ENCODE measurements around the gene CHRNG.

The CHRNG gene, protein sequence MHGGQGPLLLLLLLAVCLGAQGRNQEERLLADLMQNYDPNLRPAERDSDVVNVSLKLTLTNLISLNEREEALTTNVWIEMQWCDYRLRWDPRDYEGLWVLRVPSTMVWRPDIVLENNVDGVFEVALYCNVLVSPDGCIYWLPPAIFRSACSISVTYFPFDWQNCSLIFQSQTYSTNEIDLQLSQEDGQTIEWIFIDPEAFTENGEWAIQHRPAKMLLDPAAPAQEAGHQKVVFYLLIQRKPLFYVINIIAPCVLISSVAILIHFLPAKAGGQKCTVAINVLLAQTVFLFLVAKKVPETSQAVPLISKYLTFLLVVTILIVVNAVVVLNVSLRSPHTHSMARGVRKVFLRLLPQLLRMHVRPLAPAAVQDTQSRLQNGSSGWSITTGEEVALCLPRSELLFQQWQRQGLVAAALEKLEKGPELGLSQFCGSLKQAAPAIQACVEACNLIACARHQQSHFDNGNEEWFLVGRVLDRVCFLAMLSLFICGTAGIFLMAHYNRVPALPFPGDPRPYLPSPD

DNA sequence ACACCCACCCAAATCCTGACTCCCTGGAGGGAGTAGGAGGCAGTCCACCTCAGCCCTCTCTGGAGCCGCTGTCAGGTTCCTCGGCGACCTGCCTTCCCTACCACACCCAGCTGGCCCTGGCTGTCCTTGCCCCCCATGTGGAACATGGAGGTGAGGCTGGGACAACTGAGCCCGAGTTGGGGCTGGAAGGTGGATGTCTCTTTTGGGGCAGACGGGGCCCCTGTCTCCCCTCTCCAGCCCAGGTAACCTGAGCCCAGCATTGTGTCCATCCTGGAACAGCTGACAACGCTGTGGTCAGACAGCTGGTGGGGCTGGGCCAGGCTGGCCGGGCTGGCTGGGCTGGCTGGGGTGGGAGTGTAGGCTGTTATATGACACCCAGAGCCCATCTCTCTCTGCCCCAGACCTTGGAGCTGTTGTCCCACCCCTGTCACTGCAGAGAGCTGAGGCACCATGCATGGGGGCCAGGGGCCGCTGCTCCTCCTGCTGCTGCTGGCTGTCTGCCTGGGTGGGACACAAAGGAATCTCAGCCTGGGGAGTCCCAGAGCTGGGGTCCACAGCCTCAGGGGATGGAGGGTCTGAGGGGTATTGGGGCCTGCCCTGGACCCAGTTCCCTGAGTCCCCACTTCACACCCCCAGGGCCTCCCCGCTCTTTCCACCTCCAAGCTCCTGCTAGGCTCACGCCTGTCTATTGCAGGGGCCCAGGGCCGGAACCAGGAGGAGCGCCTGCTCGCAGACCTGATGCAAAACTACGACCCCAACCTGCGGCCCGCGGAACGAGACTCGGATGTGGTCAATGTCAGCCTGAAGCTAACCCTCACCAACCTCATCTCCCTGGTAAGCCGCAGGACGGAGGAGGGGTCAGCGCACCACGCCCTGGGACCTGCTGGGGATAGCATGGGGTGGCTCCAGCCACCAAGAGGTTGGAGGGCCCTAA is at the start of gene CHRNG:
Gene CHRNG, plus strand, starts transcription at position 395 of the 934 bp plus-strand sequence. Its CDS starts 56 bp downstream, at position 451.
- DNase-seq = no peak

DNA sequence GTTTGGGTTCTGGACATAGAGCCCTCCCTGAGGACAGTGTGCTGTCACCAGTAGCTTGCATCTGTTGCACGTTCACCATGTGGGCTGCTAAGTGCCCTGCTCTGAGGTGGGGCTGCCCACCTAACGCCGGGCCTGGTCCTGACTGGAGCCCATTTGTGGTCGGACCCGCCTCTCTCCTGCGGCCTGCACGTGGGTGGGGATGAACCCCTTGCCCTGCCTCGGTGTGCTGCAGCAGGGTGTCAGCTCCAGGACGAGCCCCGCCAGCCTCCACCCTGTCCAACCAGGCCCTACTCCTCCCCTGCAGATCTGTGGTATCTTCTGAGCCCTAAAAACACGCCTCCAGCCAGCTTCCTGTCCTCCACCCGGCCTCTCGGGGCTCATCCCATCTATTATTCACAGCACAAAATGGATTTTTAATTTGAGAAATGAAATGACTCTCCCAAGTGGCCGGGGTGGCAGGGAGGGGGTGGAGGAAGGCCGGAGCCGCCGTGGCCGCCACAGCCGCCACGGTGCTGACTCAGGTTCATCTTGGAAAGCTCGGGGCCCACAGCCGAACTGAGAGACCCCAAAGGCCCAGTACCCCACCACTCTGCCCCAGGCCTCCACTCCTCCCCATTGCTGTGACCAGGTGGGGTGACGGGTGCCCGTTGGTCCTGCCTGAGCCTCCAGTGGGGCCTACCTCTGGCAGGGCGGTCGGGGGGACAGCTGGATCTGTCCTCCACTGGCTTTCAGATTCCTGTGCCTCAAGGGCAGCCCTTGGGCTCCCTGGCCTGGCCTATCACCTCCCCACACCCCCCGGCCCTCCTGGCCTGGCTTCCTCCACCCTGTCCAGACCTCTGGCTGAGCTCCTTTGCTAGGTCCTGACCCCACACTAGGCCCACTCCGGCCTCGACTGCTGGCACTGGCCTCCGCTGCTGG is 49.0 kb upstream of the CHRNG start:
- no peak for DNase-seq

DNA sequence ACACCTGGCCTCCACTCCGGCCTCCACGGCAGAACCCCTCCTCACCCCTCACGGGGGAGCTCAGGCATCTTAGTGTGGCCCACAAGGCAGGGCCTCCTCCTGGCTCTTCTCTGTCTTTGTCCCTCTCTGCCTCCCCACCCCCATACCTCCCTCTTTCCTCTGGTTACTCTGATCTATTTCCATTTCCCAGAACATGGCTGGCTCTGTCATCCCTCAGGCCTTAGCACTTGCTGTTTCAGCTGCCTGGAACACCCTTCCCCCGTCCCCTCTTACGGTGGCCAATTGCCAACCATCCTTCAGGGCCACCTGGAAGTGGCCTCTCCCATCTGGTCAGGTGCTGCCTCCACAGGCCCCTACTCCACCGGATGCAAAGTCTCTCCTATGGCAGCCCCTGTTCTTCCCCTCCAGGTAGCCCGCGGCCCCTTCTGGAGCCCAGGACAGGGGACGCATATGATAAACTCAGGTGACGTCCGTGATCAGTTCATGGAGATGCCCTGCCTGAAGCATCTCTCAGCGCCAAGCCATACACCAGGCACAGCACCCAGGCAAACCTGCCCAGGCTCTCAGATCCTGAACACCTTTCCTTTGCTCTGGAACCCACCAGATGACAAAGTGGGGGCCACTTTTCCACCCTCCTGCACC is 48.2 kb upstream of the CHRNG start:
- no peak for DNase-seq

DNA sequence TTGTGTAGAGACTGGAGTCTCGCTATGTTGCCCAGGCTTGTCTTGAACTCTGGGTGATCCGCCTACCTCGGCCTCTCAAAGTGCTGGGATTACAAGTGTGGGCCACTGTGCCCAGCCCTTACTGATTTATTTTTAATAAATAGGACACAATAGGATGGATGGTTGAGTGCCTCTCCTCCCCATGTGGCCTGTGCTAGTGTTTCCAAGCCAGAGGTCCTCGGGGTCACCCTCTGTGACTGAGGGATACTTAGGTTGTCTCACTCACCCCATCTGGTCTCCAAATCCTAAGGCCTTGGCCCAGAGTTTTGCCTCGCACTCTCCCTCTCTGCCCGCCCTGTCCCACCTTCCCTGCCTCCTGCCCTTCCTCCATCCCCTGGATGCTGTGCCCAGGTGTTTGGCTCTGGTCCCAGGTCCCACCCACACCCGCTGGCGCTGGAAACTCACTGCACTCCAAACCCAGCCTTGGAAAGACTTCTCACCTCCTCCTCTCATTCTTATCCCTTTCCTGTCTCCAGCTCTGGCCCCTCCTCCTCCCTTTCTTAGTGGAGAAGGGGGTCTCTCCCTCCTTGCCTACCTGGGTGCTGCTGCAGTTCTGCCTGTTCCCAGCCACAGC is 47.1 kb upstream of the CHRNG start:
- DNase-seq = no peak

DNA sequence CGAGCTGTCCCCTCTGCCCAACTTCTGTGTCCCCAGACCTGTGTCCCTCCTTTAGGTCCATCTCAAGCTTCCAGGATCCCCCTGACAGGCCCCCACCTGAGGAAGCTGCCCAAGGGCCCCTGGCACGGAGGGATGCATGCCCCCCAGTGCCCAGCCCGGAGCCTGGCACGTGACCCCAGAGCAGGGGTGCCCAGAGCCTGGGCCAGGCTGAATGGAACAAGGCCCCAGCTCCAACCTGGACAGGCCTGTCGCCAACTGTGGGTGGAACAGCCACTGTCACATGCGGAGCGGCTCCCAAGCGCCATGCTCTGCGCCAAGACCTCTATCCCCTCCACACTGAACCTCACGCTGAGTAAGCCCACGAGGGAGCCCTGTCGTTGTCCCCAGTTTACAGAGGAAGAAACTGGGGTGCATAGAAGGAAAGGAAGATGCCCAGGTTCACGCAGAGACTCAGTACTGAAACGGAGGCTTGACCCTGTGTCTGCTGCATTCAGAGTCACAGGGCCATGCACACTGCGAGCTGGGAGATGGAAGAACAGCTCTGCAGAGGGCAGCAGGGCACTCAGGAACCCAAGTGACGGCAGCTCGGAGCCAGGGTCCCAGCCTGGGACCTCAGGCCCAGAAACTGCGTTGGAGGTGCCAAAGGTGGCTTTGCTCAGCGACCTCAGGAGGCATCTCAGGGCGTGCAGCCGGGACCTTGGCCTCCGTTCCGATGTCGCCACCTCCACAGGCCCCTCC is 46.4 kb upstream of the CHRNG start:
- no peak for DNase-seq

DNA sequence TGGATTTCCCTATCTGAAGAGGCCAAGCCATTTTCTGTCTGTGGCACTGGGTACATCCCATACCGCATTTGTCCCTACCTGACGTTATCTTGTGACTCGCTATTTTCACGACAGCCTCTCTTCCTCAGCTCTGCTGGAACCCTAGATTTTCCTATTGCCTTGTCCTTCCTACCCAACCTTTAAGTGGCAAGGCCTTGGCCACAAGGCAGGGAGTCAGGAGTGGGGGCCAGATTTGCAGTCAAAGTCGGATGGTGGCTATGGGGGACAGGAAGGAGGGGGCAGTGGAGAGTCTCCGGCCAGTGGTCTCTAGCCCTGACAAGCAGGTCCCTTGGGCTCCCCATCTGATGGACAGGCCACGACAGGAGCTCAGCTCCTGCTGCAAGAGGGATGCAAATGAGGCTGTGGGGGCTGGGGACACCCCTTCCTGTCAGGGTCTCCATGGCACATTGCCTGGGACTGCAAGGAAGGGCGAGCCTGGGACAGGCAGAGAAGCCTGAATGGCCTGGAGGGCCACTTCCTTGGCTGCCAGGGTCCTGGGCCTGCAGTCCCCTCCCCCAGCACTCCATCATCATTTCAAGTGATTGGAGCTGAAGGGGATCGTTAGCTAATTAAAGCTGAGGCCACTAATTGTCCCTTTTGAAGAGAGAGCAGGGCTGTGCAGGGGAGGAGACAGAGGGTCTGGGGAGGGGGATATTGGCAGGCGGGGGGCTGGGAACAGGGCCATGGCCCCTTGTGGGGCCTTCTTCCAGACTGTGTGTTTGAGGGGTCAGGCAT is 45.6 kb upstream of the CHRNG start:
- DNase-seq = no peak

DNA sequence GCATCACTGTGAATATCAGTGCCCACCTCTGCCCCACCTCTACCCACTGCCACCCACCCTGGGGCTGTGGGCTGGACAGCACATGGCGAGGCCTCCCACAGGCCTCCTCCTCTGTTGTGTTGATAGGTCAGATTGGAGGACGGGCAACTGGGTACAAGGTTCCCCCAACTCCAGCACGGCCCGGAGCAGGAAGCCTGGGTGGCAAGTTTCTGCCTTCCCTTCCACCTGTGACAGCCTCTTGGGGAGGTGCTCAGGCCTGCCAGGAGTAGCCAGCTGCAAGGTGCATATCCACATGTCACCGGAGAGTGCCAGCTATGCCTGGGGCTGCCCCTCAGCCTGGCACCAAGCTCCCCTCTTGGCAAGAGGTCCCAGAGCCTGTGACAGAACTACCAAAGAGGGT is 45.0 kb upstream of the CHRNG start:
- no peak for DNase-seq

DNA sequence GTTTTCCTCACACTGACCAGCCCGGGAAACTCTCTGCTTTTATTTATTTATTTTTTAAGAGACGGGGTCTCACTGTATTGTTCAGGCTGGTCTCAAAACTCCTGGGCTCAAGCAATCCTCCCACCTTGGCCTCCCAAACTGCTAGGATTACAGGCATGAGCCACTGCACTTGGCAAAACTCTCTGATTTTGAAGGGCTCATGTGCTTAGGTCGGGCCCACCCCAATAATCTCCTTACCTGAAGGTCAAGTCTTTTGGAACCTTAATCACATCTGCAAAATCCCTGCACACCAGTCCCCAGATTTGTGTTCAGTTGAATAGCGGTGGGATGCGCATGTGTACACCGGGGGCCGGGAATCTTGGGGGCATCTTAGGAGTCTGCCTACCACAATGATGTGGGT is 44.2 kb upstream of the CHRNG start:
- DNase-seq = no peak

DNA sequence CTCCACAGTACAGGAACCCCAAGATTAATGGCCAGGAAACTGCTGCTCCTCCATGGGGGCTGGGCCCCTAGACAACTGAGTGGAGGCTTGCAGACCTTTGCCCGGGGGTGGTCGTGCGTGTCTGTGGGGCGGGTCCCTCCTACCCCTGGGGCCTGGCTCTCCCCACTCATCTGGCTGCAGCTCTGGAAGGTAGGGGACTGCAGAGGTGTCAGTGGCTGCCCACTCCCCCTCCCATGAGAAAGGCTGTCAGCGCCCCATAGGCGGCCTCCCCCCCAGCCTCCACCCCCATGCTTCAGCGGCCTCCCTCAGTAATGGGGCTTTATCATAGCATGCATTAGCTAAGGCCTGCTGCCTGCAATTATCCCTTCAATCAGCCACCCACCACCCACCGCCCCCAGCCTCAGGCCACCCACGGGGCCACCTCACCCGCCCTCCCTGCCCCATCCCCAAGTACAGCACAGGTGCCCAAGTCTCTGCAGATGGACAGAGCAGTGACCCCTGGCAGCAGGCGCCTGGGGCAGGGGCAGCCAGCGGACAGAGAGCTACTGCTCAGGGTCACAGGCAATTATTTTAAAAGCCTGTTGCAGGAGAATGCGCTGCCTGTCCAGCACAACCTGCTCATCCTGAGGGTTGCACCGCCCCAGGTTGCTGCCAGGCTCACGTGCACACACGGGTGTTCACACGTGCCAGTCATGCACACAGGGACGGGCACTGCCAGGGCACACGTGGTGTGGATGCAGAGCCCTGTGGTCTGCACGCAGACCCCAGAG is 42.8 kb upstream of the CHRNG start:
- DNase-seq = no peak

DNA sequence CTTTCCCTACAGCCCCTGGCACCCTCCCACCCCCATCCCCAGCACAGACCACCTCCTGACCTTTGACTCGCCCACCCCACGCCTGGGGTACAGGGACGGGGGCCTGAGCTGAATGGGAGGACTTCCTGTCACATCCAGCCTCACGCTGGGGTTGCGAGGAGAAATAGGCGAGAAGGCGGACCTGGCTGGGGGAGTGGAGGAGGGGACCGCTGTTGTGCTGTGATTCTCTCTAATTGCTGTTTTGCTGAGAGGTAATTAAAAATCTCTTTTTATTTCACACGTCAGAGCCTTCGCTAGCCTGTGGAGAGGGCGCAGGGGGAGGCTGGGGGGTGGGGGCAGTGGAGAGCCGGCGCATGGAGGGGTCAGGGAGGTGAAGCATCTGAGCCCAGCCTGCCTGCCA is 42.1 kb upstream of the CHRNG start:
- DNase-seq = no peak

DNA sequence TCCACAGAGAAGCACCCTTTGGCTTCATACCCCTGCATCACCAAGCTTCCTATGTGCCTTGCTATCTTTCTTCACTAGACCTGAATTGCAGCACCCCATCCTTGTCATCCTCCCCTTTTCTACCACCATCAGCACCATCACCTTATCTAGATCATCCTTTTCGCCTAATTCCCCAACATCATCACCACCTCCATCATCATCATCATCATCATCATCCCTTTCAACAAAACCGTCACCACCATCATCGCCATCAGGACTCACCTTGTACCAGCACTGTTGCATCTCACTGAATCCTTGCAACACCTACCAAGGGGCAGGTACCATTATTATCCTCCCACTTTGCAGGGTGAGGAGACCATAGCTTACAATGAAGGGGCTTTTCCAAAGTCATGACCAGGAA is 41.0 kb upstream of the CHRNG start:
- no peak for DNase-seq

DNA sequence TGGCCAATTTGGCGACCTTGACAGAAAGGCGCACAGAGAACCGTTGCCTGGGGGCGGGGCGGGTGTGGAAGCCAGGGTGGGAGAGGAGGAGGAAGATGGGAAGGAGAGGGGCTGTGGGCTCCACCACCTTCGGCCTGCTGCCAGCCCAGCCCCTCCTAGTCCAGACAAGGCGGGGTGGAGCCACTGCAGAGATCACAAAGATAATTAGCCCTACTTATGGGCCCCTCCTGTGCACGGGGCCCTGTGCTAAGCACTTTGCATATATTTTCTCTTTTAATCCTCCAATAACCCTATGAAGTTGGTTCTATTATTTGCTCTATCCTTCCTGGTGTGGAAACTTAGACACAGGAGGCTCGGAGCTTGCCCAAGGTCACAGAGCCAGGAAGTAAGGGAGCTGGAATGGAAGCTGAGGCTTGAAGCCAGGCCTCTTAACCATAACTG is 38.1 kb upstream of the CHRNG start:
- DNase-seq = peak; percentile 6

DNA sequence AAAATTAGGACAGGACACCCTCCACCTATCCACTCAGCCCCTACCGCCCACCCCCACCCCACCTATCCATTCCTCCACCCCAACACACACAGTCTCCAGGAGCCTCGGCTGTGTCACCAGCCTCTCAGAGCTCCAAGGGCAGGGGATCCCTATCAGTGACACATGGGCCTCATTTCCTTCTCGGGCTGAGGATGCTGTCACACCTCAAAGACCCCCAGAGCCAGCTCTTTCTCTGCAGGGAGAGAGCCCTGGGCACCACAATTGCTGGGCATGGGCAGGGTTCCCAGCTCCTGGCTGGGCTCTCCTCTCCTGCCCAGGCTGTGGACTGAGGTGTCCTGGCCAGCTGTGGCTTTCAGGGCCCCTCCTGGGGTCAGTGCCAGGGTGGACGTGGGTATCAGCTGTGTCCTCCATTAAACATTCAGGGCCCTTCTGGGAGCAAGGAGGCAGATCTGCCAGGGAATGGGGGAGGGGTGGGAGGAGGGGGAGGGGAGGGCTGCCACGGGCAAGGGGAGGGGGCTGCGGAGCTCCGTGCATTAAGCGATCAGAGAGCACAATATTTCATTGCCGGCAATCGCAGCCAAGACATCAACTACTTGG is 37.6 kb upstream of the CHRNG start:
- DNase-seq = no peak

DNA sequence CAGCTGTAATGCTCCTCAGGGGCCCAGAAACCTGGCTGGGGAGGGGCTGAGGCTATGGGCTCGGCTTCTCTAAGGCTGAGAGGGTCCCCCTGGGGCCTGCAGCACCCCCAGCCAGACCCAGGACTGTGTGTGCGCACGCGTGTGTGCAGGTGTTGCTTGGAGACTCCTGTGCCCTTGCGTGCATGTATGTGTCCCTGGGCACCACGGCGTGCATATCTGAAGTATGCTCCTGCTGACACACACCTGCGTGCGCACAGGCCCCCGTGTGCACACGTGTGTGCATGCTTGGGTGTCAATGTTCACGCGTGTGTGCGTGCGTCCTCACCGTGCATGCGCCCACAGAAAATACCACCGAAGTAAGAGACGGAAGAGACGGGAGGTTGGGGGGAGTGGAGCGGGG is 37.0 kb upstream of the CHRNG start:
- DNase-seq = no peak

DNA sequence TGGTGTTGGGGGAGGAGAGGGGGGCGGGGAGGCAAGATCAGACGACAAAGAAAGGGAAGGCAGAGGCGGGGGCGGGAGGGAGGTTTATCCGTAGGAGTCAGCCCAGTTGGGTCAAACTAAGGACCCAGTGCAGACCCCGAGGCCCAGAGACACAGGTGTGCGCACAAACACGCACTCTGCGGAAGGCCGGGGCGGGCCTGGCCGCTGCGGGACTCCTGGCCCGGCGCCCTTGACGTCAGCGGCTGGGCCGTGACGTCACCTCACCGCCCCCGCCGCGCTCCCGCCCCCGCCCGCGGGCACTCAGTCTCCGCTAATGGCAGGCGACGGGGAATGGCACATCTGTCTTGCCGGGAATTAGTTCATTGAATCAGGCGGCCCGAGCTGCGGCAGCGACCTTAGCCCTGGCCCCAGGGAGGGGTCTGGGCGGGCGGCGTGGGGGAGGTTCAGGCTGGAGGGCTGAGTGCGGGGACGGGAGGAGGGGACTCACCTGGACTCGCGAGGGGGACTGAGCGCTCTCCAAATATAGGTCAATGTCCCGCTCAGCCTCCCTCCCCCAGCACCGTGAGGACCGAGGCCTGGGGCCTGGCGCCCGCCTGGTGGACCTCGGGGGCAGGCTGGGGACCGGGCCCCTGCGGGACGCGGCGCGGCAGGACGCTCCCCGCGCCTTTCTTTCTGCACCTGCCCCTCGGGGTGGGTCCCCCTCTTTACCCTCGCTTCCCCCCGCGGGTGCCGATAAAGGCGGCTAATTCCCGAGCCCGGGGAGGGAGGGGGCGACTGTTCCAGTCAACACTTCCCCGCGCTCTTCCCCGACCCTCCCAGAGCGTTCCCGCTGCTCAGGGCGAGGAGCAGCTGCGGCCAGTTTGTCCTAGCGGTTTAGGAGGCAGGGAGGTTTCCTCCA is 36.3 kb upstream of the CHRNG start:
- no peak for DNase-seq

DNA sequence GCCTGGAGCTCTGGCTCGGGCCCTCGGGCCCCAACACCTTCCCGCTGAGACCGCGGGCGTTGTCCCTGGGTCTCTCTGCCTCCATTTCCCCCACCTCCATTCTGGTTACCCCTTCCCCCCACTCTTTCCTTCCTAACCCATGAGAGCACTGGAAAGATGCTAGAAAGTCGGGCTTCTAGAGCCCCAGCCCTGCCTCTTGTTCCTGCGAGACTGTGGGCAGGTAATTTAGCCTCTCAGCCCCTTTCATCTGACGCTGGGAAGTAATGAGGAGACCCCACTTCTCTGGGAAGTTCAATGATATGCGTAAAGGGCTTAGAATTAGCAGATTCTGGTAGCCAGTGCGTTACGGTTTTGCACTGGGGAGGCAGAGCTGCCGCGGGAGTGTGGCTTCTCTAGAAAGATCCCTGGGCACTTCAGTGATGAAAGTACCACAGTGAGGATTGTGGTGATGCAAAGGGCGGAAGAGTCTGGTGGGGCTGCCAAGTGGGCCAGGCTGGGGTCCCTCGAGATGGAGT is 35.6 kb upstream of the CHRNG start:
- DNase-seq = no peak

DNA sequence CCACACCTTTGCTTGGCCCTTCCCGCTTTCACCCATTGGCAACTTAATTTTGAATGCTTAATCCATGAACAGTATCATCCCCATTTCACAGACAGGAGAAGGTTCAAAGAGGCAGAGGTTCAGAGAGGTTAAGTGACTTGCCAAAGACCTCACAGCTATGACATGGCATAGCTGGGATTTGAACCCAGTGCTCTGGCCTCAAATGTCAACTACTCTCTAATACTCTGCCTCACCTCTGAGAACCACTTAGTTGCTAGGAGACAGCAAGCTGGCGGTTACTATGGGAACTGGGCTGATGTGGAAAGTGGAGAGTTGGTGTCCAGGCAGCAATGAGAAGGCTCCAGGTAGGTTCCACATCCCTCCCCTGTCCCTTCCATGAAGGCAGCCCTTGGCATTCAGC is 35.1 kb upstream of the CHRNG start:
- DNase-seq = no peak

DNA sequence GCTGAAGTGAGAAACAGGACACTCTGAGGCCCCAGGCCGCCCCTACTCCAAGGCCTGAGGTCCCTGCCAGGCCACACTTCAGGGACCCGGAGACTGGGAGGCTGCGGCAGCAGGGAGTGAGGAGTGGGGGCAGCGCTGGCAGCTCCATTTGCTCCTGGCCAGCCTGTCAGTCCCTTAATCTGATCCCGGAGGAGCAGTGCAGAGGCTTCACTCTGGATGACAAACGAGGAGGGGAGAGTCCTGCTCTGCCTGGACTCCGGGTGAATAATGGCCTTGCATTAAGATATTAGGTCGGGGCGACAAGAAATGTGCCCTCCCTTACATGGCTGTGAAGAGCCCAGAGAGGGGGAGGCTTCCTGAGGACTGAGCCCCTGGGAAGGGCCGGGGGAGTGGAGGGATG is 33.6 kb upstream of the CHRNG start:
- no peak for DNase-seq
